ENCODE measurements around the gene CDH23. TPM values are rescaled to one million over a fixed set of nuclear protein-coding genes. Genes with fewer than 3 reads are reported as not detected.
A peak's percentile ranks its signal among the peaks of the same experiment; 100 is the strongest.

The CDH23 gene
- total and polyA plus RNA-seq, 9 of the 15 experiments (the other 6 are each of a cell fraction or from before 2014, with no cell fraction given), result 0.18 to 1.2 (median 0.47) TPM

DNA sequence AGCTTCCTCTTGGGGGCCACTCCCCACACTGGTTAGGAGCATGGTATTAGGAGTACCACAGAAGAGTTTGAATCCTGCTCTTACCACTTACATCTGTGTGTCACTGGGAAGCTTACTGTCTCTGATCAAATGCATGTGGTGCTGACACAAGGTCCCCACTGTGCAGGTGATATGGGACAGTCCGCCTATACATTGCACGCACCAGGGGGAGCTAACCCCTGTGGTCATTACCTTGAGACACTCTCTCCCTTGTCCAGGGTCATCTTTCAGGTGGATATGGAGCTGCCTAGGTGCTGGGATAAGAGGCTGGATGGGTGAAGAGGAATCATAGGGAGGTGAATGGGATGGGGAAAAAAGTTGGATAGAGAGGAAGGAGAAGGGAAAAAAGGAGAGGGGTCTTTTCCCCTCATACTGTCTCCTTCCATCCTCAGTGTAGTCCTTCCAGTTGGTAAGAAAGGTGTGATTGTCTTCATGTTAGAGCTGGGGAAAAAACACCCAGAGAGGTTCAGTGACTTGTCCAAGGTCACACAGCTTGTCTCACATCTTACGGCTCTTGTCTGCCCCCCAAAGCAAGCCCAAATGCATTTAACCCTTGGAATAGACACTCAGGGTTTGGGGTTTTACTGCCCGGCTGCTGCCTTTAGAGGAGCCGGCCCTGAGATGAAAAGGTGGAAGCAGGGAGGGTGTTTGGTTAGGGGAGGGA is 125.9 kb downstream of the CDH23 start (continued):
- TF ChIP-seq MEIS2 (IDR thresholded peaks at IDR 0.05; ENCODE audit: partially characterized antibody) (no peak), JUNB (CRISPR knock-in tag; conservative IDR thresholded peaks at IDR 0.05) (no peak), SMARCA5 (IDR thresholded peaks at IDR 0.05) (0 out of 2 replicates have a peak, but pooled peaks have one; percentile 27), ZNF12 (CRISPR knock-in tag; IDR thresholded peaks at IDR 0.05) (no peak), HMGN3 (IDR thresholded peaks at IDR 0.05; ENCODE audit: borderline replicate concordance, extremely low read depth, insufficient read length, low read depth, low read length) (no peak), FOXJ3 (CRISPR knock-in tag; IDR thresholded peaks at IDR 0.05) (no peak), HDAC3 (IDR thresholded peaks at IDR 0.05; ENCODE audit: borderline replicate concordance, partially characterized antibody) (no peak), TEAD2 (tag; IDR thresholded peaks at IDR 0.05) (0 out of 2 replicates have a peak, but pooled peaks have one; percentile 59), COPS2 (conservative IDR thresholded peaks at IDR 0.05) (no peak), ZNF124 (CRISPR knock-in tag; IDR thresholded peaks at IDR 0.05) (no peak), NRF1 (conservative IDR thresholded peaks at IDR 0.05 in 1 of 2, IDR thresholded peaks at IDR 0.05 in 1 of 2) (no peak), MTA3 (IDR thresholded peaks at IDR 0.05; ENCODE audit: borderline replicate concordance) (no peak), ZNF551 (CRISPR knock-in tag; IDR thresholded peaks at IDR 0.05) (no peak)
- TF ChIP-seq, protein P1, sequence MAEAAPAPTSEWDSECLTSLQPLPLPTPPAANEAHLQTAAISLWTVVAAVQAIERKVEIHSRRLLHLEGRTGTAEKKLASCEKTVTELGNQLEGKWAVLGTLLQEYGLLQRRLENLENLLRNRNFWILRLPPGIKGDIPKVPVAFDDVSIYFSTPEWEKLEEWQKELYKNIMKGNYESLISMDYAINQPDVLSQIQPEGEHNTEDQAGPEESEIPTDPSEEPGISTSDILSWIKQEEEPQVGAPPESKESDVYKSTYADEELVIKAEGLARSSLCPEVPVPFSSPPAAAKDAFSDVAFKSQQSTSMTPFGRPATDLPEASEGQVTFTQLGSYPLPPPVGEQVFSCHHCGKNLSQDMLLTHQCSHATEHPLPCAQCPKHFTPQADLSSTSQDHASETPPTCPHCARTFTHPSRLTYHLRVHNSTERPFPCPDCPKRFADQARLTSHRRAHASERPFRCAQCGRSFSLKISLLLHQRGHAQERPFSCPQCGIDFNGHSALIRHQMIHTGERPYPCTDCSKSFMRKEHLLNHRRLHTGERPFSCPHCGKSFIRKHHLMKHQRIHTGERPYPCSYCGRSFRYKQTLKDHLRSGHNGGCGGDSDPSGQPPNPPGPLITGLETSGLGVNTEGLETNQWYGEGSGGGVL (CRISPR knock-in tag; IDR thresholded peaks at IDR 0.05), result no peak
- TF ChIP-seq, protein P2, sequence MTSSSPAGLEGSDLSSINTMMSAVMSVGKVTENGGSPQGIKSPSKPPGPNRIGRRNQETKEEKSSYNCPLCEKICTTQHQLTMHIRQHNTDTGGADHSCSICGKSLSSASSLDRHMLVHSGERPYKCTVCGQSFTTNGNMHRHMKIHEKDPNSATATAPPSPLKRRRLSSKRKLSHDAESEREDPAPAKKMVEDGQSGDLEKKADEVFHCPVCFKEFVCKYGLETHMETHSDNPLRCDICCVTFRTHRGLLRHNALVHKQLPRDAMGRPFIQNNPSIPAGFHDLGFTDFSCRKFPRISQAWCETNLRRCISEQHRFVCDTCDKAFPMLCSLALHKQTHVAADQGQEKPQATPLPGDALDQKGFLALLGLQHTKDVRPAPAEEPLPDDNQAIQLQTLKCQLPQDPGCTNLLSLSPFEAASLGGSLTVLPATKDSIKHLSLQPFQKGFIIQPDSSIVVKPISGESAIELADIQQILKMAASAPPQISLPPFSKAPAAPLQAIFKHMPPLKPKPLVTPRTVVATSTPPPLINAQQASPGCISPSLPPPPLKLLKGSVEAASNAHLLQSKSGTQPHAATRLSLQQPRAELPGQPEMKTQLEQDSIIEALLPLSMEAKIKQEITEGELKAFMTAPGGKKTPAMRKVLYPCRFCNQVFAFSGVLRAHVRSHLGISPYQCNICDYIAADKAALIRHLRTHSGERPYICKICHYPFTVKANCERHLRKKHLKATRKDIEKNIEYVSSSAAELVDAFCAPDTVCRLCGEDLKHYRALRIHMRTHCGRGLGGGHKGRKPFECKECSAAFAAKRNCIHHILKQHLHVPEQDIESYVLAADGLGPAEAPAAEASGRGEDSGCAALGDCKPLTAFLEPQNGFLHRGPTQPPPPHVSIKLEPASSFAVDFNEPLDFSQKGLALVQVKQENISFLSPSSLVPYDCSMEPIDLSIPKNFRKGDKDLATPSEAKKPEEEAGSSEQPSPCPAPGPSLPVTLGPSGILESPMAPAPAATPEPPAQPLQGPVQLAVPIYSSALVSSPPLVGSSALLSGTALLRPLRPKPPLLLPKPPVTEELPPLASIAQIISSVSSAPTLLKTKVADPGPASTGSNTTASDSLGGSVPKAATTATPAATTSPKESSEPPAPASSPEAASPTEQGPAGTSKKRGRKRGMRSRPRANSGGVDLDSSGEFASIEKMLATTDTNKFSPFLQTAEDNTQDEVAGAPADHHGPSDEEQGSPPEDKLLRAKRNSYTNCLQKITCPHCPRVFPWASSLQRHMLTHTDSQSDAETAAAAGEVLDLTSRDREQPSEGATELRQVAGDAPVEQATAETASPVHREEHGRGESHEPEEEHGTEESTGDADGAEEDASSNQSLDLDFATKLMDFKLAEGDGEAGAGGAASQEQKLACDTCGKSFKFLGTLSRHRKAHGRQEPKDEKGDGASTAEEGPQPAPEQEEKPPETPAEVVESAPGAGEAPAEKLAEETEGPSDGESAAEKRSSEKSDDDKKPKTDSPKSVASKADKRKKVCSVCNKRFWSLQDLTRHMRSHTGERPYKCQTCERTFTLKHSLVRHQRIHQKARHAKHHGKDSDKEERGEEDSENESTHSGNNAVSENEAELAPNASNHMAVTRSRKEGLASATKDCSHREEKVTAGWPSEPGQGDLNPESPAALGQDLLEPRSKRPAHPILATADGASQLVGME (CRISPR knock-in tag; IDR thresholded peaks at IDR 0.05), result no peak
- TF ChIP-seq, protein P3, sequence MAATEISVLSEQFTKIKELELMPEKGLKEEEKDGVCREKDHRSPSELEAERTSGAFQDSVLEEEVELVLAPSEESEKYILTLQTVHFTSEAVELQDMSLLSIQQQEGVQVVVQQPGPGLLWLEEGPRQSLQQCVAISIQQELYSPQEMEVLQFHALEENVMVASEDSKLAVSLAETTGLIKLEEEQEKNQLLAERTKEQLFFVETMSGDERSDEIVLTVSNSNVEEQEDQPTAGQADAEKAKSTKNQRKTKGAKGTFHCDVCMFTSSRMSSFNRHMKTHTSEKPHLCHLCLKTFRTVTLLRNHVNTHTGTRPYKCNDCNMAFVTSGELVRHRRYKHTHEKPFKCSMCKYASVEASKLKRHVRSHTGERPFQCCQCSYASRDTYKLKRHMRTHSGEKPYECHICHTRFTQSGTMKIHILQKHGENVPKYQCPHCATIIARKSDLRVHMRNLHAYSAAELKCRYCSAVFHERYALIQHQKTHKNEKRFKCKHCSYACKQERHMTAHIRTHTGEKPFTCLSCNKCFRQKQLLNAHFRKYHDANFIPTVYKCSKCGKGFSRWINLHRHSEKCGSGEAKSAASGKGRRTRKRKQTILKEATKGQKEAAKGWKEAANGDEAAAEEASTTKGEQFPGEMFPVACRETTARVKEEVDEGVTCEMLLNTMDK (IDR thresholded peaks at IDR 0.05; ENCODE audit: borderline replicate concordance, insufficient read depth, low read depth, low read length, poor library complexity, severe bottlenecking), result peak; percentile 77
- TF ChIP-seq, protein P4, sequence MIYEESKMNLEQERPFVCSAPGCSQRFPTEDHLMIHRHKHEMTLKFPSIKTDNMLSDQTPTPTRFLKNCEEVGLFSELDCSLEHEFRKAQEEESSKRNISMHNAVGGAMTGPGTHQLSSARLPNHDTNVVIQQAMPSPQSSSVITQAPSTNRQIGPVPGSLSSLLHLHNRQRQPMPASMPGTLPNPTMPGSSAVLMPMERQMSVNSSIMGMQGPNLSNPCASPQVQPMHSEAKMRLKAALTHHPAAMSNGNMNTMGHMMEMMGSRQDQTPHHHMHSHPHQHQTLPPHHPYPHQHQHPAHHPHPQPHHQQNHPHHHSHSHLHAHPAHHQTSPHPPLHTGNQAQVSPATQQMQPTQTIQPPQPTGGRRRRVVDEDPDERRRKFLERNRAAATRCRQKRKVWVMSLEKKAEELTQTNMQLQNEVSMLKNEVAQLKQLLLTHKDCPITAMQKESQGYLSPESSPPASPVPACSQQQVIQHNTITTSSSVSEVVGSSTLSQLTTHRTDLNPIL (CRISPR knock-in tag; IDR thresholded peaks at IDR 0.05), result no peak
